DND-41 (cell line): Measurements from ENCODE around the gene SYT3.

Source experiments
- EZH2 ChIP-seq: IDR thresholded peaks from 3 replicates; pipeline ENCODE4 v1.6.1; 2012; ENCODE audit warnings: borderline replicate concordance, low read depth, mild to moderate bottlenecking, moderate library complexity, low read length, inconsistent platforms; ENCODE audit not compliant: severe bottlenecking
- TF ChIP-seq, protein P1 (sequence below): IDR thresholded peaks from 2 replicates; pipeline ENCODE4 v1.5.1; 2012; ENCODE audit warnings: borderline replicate concordance, low read length, moderate library complexity, mild to moderate bottlenecking; ENCODE audit not compliant: poor library complexity, severe bottlenecking; ENCODE audit errors: extremely low read depth

DNA sequence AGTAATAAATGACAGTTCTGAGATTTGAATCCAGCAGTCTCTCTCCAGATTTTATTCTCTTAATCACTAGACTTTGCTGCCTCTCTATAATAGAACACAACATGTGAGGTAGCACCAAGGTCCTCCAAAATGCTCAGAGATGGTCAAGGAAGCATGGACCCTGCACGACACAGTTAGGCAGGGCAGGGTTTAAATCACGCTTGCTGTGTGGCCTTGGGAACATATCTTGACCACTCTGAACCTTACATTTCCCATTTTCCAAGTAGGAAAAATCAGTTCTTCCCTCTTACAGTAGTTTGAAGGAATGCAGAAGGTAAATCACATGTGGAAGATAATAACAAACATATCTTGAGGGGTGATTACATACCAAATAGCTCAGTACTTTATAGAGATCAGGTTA lies 6.3 kb downstream of the SYT3 start:
- TF ChIP-seq EZH2, result no peak
- TF ChIP-seq, protein P1, sequence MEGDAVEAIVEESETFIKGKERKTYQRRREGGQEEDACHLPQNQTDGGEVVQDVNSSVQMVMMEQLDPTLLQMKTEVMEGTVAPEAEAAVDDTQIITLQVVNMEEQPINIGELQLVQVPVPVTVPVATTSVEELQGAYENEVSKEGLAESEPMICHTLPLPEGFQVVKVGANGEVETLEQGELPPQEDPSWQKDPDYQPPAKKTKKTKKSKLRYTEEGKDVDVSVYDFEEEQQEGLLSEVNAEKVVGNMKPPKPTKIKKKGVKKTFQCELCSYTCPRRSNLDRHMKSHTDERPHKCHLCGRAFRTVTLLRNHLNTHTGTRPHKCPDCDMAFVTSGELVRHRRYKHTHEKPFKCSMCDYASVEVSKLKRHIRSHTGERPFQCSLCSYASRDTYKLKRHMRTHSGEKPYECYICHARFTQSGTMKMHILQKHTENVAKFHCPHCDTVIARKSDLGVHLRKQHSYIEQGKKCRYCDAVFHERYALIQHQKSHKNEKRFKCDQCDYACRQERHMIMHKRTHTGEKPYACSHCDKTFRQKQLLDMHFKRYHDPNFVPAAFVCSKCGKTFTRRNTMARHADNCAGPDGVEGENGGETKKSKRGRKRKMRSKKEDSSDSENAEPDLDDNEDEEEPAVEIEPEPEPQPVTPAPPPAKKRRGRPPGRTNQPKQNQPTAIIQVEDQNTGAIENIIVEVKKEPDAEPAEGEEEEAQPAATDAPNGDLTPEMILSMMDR, result no peak
